DND-41 (cell line): ENCODE results near the gene CLK3.

Source experiments
- EZH2 ChIP-seq: IDR thresholded peaks from 3 replicates; pipeline ENCODE4 v1.6.1; 2012; ENCODE audit warnings: borderline replicate concordance, low read depth, mild to moderate bottlenecking, moderate library complexity, low read length, inconsistent platforms; ENCODE audit not compliant: severe bottlenecking
- TF ChIP-seq, protein P1 (sequence below): IDR thresholded peaks from 2 replicates; pipeline ENCODE4 v1.5.1; 2012; ENCODE audit warnings: borderline replicate concordance, low read length, moderate library complexity, mild to moderate bottlenecking; ENCODE audit not compliant: poor library complexity, severe bottlenecking; ENCODE audit errors: extremely low read depth

DNA sequence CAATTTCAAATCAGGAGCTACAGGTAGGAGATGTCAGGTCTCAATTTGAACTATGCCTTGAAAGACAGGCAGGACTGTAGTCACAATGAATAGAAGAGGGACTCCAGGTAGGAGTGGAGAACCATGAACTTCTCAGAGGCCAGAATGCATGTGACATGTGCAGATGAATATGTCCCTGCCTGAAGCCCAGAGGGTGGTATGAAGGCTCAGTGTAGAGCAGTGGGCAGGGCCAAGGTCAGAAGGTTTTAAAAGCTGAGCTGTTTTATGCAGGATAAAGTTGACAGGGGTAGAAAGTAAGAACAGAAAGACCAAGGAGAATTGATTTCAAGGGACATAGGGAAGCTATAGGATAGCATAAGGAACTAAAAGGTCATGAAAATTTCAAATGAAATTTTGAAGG lies 30.8 kb downstream of the CLK3 start:
- TF ChIP-seq EZH2 = no peak
- TF ChIP-seq, protein P1, sequence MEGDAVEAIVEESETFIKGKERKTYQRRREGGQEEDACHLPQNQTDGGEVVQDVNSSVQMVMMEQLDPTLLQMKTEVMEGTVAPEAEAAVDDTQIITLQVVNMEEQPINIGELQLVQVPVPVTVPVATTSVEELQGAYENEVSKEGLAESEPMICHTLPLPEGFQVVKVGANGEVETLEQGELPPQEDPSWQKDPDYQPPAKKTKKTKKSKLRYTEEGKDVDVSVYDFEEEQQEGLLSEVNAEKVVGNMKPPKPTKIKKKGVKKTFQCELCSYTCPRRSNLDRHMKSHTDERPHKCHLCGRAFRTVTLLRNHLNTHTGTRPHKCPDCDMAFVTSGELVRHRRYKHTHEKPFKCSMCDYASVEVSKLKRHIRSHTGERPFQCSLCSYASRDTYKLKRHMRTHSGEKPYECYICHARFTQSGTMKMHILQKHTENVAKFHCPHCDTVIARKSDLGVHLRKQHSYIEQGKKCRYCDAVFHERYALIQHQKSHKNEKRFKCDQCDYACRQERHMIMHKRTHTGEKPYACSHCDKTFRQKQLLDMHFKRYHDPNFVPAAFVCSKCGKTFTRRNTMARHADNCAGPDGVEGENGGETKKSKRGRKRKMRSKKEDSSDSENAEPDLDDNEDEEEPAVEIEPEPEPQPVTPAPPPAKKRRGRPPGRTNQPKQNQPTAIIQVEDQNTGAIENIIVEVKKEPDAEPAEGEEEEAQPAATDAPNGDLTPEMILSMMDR = no peak
